A549 treated with AZD9567 at 1 μM for 4 hours (cell line): ENCODE measurements around the gene CAMK2N2. TPM values are rescaled to one million over a fixed set of nuclear protein-coding genes. Genes with fewer than 3 reads are reported as not detected.

Source experiments
- total RNA-seq: library from RNA; stranded (reverse); fragments of 200-300 nt; extraction: Qiagen RNA extraction; gene quantifications from 5 replicates; pipeline ENCODE4 v1.2.3, GENCODE V29; 2022; ENCODE audit not compliant: insufficient read depth

The CAMK2N2 gene
- 1.3 to 1.7 TPM (median 1.4 TPM) in 4 of 5 replicates, not detected in the other for total RNA-seq

DNA sequence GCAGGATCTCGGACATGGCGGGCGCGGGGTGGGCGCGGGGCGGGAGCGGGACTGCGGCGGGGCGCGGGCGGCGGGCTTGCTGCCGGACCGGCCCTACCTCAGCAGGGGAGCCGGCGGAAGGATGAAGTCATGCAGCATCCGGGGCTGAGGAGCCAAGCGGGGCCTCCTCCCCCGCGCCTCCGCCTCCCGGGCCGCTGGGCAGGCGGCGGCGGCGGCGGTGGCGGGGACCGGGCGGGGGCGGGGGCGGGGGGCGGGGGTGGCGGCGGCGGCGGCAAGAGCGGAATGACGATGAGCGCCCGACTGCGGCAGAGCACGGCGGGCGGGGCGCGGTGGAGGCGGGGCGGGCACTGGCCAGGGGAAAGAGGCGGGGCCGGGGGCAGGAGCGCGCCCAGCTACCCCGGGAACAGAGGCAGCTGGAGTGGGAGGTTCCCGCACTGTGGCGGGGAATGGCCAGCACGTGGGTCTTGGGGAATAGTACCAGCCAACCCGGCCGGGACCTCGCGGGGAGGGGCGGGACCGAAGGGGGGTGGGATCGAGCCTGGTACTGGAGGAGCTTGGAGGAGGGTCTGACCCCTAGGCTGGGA, at the start of gene CAMK2N2:
TSS of gene CAMK2N2 (minus strand) at position 284 of the 584 bp plus-strand sequence. CDS start at position 16, 268 bp downstream.

GRCh38 chr3:184298759-184299487, 37.6 kb upstream of the CAMK2N2 start, which contains the start of gene PSMD2:
TSS of gene PSMD2 (plus strand) at chr3:184299241. CDS start at chr3:184299267, 26 bp downstream.

GRCh38 chr3:184275961-184276910, 14.9 kb upstream of the CAMK2N2 start, which contains the start of gene ECE2:
TSS of gene ECE2 (plus strand) at chr3:184276022. CDS start at chr3:184276154, 132 bp downstream.

GRCh38 chr3:184249412-184250166, 11.8 kb downstream of the CAMK2N2 start, which contains the start of gene EEF1AKMT4:
TSS of gene EEF1AKMT4 (plus strand) at chr3:184249672. CDS start at chr3:184249695, 23 bp downstream.

GRCh38 chr3:184248454-184249411, 12.6 kb downstream of the CAMK2N2 start, which contains the start of gene ALG3:
TSS of gene ALG3 (minus strand) at chr3:184248962. CDS start at chr3:184248940, 22 bp downstream.

GRCh38 chr3:184229394-184230080, 31.8 kb downstream of the CAMK2N2 start, which contains the start of gene VWA5B2:
TSS of gene VWA5B2 (plus strand) at chr3:184229585. CDS start at chr3:184230529, 944 bp downstream.

Other genes with a start within 250 kb of the CAMK2N2 start
- 9.1 to 17.1 TPM (median 15.7 TPM) in 5 replicates for gene ABCC5, start 243.7 kb downstream of the CAMK2N2 start, total RNA-seq
- not detected in 5 replicates for gene HTR3D, start 229.8 kb downstream of the CAMK2N2 start, total RNA-seq
- not detected in 5 replicates for gene HTR3C, start 208.5 kb downstream of the CAMK2N2 start, total RNA-seq
- not detected in 5 replicates for gene HTR3E, start 164.5 kb downstream of the CAMK2N2 start, total RNA-seq
- gene EIF2B5, start 126.2 kb downstream of the CAMK2N2 start, total RNA-seq = 20.0 to 30.1 TPM (median 29.4 TPM) in 5 replicates
- gene DVL3, start 106.2 kb downstream of the CAMK2N2 start, total RNA-seq = 19.5 to 27.8 TPM (median 26.1 TPM) in 5 replicates
- 297 to 322 TPM (median 311 TPM) in 5 replicates for gene AP2M1, start 86.7 kb downstream of the CAMK2N2 start, total RNA-seq
- 29.6 to 39.2 TPM (median 36.9 TPM) in 5 replicates for gene ABCF3, start 75.4 kb downstream of the CAMK2N2 start, total RNA-seq
- gene VWA5B2, start 32.0 kb downstream of the CAMK2N2 start, total RNA-seq = 0.31 to 0.63 TPM (median 0.49 TPM) in 4 of 5 replicates, not detected in the other
- gene ALG3, start 12.6 kb downstream of the CAMK2N2 start, total RNA-seq = 54.6 to 81.9 TPM (median 70.6 TPM) in 5 replicates
- gene EEF1AKMT4, start 11.9 kb downstream of the CAMK2N2 start, total RNA-seq = 11.9 to 14.1 TPM (median 13.0 TPM) in 5 replicates
- not detected in 5 replicates for gene ECE2, start 14.5 kb upstream of the CAMK2N2 start, total RNA-seq
- gene PSMD2, start 37.7 kb upstream of the CAMK2N2 start, total RNA-seq = 299 to 355 TPM (median 301 TPM) in 5 replicates
- 234 to 275 TPM (median 244 TPM) in 5 replicates for gene EIF4G1, start 53.1 kb upstream of the CAMK2N2 start, total RNA-seq
- 11.0 to 12.3 TPM (median 11.8 TPM) in 5 replicates for gene FAM131A, start 76.0 kb upstream of the CAMK2N2 start, total RNA-seq
- 2.6 to 7.0 TPM (median 6.4 TPM) in 5 replicates for gene CLCN2, start 100.1 kb upstream of the CAMK2N2 start, total RNA-seq
- gene POLR2H, start 100.2 kb upstream of the CAMK2N2 start, total RNA-seq = 75.8 to 84.8 TPM (median 81.8 TPM) in 5 replicates
- gene THPO, start 116.7 kb upstream of the CAMK2N2 start, total RNA-seq = 0.06 TPM in 1 of 5 replicates, not detected in the others
- gene CHRD, start 118.5 kb upstream of the CAMK2N2 start, total RNA-seq = 0.15 to 0.35 TPM (median 0.25 TPM) in 4 of 5 replicates, not detected in the other